Calu3 (cell line): Measurements from ENCODE around the gene ZSCAN5C. TPM values are rescaled to one million over a fixed set of nuclear protein-coding genes. Genes with fewer than 3 reads are reported as not detected.
"Not testable (repeated sequence)": the region's sequence is repeated elsewhere in the genome, so short reads cannot be mapped to it uniquely, and the experiment has no call there.

Experiments used
- BruUV-seq: library from RNA; stranded (reverse); fragments of 400-500 nt; replicated peaks from 2 replicates; lab custom pipeline; 2021; lab: Mats Ljungman, UMichigan
- CTCF ChIA-PET: fragments of 300-600 bp; sonication (Branson Sonifier 250); formaldehyde crosslinking; loops from one replicate; lab custom pipeline; 2022; ENCODE audit warnings: antibody characterized with exemption; lab: Charles Lee
- DNase-seq: peaks from one replicate; pipeline ENCODE4 v3.0.0; 2022
- H3K27ac Mint-ChIP-seq: one replicate; pipeline ENCODE4 v1.8.0; 2022; ENCODE audit warnings: mixed read lengths; ENCODE audit not compliant: unreplicated experiment
- H3K27me3 Mint-ChIP-seq: one replicate; pipeline ENCODE4 v1.8.0; 2022; ENCODE audit warnings: mixed read lengths; ENCODE audit not compliant: unreplicated experiment
- H3K36me3 Mint-ChIP-seq: one replicate; pipeline ENCODE4 v1.8.0; 2022; ENCODE audit warnings: mild to moderate bottlenecking, moderate library complexity, mixed read lengths; ENCODE audit not compliant: insufficient read depth, unreplicated experiment
- H3K4me1 Mint-ChIP-seq: one replicate; pipeline ENCODE4 v1.8.0; 2022; ENCODE audit warnings: mild to moderate bottlenecking, low read depth, mixed read lengths; ENCODE audit not compliant: unreplicated experiment
- H3K4me3 Mint-ChIP-seq: one replicate; pipeline ENCODE4 v1.8.0; 2022; ENCODE audit warnings: mild to moderate bottlenecking, low read depth, moderate library complexity, mixed read lengths; ENCODE audit not compliant: unreplicated experiment
- H3K9me3 Mint-ChIP-seq: one replicate; pipeline ENCODE4 v1.8.0; 2022; ENCODE audit warnings: low read depth, mixed read lengths; ENCODE audit not compliant: unreplicated experiment
- intact Hi-C: fragments of 100-400 bp; cut with micrococcal nuclease; formaldehyde crosslinking; loops from one replicate; pipeline ENCODE4 v1.10.0; 2022; ENCODE audit not compliant: unreplicated experiment
- total RNA-seq: library from RNA; stranded (reverse); gene quantifications from 2 replicates; pipeline ENCODE4 v1.2.3, GENCODE V29; 2022
- TF ChIP-seq, protein P1 (sequence below): fragments of 200-600 bp; IDR thresholded peaks from one replicate; pipeline ENCODE4 v1.8.0; 2022; ENCODE audit warnings: antibody characterized with exemption; ENCODE audit not compliant: unreplicated experiment

ZSCAN5C gene
- total RNA-seq, 1 experiment from 2014 or later = not detected

DNA sequence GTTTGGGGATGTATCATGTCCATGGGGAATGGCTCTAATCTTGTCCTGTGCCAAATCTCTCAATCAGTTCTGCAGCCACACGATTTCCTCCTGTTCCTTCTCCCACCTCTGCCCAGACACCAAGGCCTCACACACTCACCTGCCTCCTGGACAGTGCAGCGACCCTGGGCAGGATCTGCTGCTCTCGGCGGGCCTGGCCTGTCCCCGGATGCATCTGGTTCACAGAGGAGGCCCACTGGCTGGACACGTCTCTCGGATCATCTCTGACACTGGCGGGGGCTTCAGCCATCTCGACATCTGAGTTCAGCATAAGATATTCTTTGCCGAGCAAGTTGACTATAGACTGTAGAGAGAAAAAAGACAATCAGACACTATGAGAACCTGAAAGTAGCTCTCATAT, 10.4 kb upstream of the ZSCAN5C start:
- DNase-seq = no peak
- Mint-ChIP-seq H3K4me1 (no peaks in the 10 kb centered on the region), H3K4me3 (no peak overlapping the region), H3K27me3 (peaks cover 42% of the 10 kb centered on the region), H3K9me3 (no peaks in the 10 kb centered on the region), H3K27ac (no peak overlapping the region), H3K36me3 (no peaks in the 10 kb centered on the region)
- BruUV-seq = no TSS peak
- TF ChIP-seq, protein P1, sequence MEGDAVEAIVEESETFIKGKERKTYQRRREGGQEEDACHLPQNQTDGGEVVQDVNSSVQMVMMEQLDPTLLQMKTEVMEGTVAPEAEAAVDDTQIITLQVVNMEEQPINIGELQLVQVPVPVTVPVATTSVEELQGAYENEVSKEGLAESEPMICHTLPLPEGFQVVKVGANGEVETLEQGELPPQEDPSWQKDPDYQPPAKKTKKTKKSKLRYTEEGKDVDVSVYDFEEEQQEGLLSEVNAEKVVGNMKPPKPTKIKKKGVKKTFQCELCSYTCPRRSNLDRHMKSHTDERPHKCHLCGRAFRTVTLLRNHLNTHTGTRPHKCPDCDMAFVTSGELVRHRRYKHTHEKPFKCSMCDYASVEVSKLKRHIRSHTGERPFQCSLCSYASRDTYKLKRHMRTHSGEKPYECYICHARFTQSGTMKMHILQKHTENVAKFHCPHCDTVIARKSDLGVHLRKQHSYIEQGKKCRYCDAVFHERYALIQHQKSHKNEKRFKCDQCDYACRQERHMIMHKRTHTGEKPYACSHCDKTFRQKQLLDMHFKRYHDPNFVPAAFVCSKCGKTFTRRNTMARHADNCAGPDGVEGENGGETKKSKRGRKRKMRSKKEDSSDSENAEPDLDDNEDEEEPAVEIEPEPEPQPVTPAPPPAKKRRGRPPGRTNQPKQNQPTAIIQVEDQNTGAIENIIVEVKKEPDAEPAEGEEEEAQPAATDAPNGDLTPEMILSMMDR = no peak
- CTCF ChIA-PET = interaction anchor here (1.0 kb wide), 1 partner anchor 27 kb away, joined by 3 read pairs; no protein-coding TSS in a partner anchor
- intact Hi-C loops = no loop called here

DNA sequence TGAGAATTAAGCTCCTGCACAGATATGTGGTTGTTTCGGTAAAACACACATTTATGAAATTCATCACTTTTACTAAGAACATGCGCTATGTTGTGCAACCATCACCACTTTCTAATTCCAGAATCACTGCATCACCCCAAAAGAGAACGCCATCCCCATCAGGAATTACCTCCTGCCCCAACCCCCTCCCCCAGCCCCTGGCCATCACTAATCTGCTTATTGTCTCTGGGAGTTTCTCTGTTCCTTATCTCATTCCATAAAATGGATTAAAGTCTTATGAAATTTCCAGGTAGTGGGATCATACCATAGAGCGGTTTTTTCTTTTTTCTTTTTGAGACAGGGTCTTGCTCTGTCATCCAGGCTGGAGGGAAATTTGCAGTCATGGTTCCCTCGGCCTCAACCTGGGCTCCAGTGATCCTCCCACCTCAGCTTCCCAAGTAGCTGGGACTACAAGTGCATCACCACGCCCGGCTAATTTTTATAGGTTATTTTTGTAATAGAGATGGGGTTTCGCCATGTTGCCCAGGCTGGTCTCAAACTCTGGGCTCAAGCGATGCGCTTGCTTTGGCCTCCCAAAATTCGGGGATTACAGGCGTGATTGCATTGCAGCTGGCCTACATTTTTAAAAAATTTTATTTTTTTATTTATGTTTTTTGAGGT, 8.0 kb upstream of the ZSCAN5C start:
- Mint-ChIP-seq H3K4me1 (no peaks in the 10 kb centered on the region), H3K36me3 (no peaks in the 10 kb centered on the region), H3K27me3 (peaks cover 42% of the 10 kb centered on the region), H3K27ac (no peak overlapping the region), H3K9me3 (peaks cover 3% of the 10 kb centered on the region), H3K4me3 (no peak overlapping the region)
- DNase-seq = no peak
- intact Hi-C loops = no loop called here
- no TSS peak for BruUV-seq
- CTCF ChIA-PET = no interaction called here
- TF ChIP-seq, protein P1 = no peak

DNA sequence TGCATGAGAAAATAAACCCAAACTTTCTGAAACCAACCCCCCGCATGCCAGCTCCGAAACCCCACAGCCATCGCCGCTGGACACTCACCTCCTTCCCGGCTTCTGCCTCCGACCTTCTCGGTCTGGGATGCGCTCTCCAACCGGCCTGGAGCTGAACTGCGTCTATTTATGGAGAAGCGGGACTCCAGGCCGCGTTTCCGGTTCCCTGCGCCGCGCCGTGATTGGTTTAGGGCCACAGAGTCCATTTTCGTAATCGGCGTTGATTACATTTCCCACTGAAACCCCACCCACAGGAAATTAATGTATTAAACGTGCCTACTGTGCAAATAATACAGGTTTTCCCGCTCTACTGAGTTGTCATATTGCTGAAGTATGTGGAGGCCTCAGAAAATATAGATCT, 4.4 kb upstream of the ZSCAN5C start, which contains the start of gene ZSCAN5B:
Gene ZSCAN5B, minus strand, starts transcription at position 138 of the 400 bp plus-strand sequence. CDS start 4,731 bp downstream, outside the sequence.
- DNase-seq, H3K4me3 Mint-ChIP-seq, H3K4me1 Mint-ChIP-seq, H3K27ac Mint-ChIP-seq, CTCF ChIA-PET, H3K9me3 Mint-ChIP-seq, intact Hi-C loops, BruUV-seq, H3K36me3 Mint-ChIP-seq: not testable (repeated sequence)
- H3K27me3 Mint-ChIP-seq = peaks cover 25% of the 10 kb centered on the region

DNA sequence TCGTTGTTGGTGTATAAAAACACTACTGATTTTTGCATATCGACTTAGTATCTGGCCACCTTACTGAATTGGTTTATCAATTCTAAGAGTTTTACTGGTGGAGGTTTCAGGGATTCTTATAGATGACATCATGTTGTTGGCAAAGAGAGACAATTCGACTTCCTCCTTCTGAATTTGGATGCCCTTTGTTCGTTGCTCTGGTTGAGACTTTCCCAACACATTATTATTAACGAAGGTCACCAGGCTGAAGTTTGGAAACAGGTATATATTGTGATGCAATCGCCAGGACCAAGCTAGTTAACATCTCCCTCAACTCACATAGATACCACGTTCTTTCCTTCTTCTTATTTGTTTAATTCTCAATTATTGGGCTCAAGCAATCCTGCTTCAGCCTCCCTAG, 2.4 kb upstream of the ZSCAN5C start:
- TF ChIP-seq, protein P1 = no peak
- Mint-ChIP-seq H3K36me3 (no peaks in the 10 kb centered on the region), H3K4me1 (no peaks in the 10 kb centered on the region), H3K9me3 (peaks cover 3% of the 10 kb centered on the region), H3K27ac (no peak overlapping the region), H3K4me3 (no peak overlapping the region), H3K27me3 (peaks cover 20% of the 10 kb centered on the region)
- no peak for DNase-seq
- intact Hi-C loops = no loop called here
- CTCF ChIA-PET = no interaction called here
- BruUV-seq = no TSS peak

DNA sequence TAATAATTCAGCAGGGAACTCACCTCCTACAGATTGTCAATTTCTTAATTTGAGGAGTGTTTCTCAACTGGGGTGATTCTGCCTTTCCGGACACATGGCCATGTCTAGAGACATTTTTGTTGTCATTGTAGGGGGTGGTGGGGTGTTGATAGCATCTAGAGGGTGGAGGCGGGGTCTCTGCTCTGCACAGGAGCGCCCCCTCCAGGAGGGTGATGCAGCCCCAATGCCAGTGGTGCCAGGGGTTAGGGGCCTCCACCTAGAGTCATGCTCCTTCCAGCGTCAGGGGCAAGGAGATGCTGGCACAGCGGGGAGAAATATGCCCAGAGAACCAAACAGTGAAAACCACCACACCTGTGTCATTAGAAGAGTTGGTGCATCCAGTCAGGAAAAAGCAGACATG, 5.5 kb downstream of the ZSCAN5C start:
- H3K27ac Mint-ChIP-seq, BruUV-seq, DNase-seq, H3K36me3 Mint-ChIP-seq, H3K4me1 Mint-ChIP-seq, H3K4me3 Mint-ChIP-seq, H3K9me3 Mint-ChIP-seq, CTCF ChIA-PET, intact Hi-C loops: not testable (repeated sequence)
- peaks cover 64% of the 10 kb centered on the region for H3K27me3 Mint-ChIP-seq
